GM21423 (cell line): ENCODE results near the gene KLHL4.
"Not testable (repeated sequence)": the region's sequence is repeated elsewhere in the genome, so short reads cannot be mapped to it uniquely, and the experiment has no call there.

Source experiments
- ATAC-seq: cut with Tn5 transposase; IDR thresholded peaks from one replicate; pipeline ENCODE4 v1.9.1; 2021; ENCODE audit warnings: mild to moderate bottlenecking, moderate library complexity; ENCODE audit not compliant: unreplicated experiment

Gene KLHL4

DNA sequence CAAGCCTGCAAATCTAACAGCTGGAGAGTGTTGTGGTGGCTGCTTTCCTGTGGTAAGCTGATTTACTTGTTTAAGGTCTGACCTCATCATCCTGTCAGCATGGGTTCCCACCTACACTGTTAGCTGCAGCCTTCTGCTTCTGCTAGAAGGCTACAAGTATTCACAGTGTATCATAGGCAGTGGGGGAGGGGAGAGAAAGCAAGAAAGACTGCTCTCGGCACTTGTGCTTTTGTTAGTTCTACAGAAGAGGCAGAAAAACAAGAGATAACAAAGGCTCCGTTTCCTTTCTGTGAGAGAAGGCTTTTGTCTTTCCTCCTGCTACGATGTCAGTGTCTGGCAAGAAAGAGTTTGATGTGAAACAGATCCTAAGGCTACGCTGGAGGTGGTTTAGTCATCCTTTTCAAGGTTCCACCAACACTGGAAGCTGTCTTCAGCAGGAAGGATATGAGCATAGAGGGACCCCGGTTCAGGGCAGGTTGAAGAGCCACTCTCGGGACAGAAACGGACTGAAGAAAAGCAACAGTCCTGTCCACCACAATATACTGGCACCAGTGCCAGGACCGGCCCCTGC lies at the start of gene KLHL4:
Gene KLHL4, plus strand, starts transcription at position 232 of the 571 bp plus-strand sequence. Its CDS starts 92 bp downstream, at position 324.
- no peak for ATAC-seq

DNA sequence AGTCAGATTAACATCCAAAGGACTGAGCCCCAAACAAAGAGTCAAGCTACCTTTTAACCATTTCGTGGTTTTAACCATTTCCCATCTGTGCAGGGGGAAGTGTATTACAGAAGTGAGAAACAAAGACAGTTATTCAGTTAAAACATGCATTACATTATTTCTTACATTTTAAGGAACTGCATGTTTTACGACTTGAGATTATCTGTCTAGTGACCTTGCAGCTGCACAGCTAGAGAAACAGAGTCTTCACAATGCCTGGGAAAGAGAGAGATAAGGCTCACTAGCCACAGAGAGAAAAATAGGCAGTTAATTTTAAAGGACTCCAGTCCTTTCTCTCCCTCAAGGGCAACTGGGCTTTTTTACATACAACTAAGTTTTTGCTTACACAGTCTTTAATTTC lies 48.7 kb upstream of the KLHL4 start:
- ATAC-seq: no peak

DNA sequence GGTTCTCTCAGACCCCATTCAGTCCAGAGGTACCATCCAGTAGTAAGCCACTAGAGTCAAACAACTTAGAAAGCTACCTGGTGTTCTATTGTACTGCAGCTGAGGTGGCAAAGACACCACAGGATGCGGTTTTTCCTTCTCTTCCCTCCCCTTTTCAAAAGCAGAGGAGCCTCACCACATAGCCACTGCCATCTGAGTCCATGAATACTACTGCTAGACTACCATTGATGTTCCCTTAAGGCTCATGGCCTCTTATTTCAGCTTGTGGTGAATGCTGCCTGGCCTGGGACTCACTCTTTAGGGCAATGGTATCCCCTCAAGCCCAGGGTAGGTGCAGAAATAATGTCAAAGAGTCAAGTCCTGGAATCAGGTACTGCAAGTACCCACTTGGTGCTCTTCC lies 41.8 kb upstream of the KLHL4 start:
- no peak for ATAC-seq

- not testable (repeated sequence) for ATAC-seq
Observed at GRCh38 chrX:87478703-87479102, 38.9 kb upstream of the KLHL4 start.

DNA sequence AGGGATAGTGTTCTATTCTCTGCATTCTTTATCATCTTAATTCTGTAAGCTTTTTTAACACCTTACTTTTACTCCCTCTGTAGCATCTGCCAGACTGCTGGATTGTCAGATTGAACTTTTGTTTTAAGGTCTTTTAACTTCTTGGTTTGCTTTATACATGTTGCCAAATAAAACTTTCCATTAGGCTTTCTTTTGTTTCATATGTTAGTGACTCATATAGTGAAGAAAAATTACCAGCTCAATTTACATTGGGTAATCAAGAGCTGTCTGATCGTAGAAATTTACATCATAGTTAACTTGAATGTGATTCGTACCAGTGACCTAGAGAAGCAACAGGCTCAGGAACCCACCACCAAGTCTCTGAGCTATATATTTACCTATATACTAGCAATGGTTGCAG lies 28.5 kb upstream of the KLHL4 start:
- no peak for ATAC-seq

DNA sequence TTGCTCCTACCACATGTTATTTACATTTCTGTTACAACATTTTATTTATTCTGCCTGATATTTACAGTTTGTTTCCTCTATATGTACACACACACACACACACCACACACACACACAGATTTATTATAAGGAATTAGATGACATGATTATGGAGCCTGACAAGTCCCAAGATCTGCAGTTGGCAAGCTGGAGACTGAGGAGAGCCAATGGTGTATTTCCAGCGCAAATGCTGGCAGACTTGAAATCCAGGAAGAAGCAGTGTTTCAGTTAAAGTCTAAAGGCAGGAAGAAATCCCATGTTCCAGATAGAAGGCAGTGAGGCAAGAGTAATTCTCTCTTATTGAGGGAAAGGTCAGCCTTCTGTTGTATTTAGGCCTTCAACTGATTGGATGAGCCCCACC lies 1.8 kb upstream of the KLHL4 start:
- no peak for ATAC-seq

DNA sequence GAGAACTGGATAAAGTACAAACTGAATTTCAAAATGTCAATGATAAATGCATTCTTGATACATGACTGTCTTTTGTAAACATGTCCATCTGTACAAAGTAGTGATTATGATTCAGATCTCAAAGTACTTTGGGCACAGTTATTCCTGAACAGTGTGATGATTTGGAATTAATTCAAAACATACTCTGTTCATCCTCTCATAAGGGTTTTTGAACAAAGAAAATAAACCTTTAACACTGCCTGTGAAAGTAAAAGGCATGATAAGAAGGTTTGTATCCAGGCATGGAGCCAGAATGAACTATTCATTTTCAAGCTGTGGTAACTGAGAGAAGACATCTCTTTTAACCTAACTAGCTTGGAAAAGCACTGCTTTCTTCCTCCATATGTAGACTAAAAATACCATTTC lies 883 bp upstream of the KLHL4 start:
- ATAC-seq: no peak

DNA sequence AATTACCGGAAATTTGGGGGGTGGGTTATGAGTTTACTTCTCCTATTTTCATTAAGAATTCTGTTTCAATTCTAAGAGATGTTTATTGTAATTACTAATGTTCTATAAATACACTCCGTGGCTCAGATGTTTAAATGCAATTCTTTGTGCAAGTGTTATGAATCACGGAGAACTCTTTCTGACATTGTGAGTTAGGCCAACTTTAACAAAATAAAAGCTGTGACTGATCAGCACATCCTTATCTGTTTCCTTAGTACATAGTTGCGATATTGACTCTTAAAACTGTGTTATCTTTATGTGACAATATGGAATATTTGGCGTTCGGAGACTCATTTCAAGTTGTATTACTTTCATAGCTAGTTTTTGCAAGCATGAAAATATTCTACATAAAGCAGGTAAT lies 902 bp downstream of the KLHL4 start:
- ATAC-seq: no peak

- no peak for ATAC-seq
Observed at GRCh38 chrX:87525771-87526229, 8.2 kb downstream of the KLHL4 start.

- ATAC-seq: no peak
Observed at GRCh38 chrX:87526281-87526680, 8.7 kb downstream of the KLHL4 start.

GRCh38 chrX:87528487-87528886 lies 10.9 kb downstream of the KLHL4 start:
- no peak for ATAC-seq

- no peak for ATAC-seq
Observed at GRCh38 chrX:87571964-87572363, 54.4 kb downstream of the KLHL4 start.

GRCh38 chrX:87572901-87573300 lies 55.3 kb downstream of the KLHL4 start:
- no peak for ATAC-seq

GRCh38 chrX:87578978-87579377 lies 61.4 kb downstream of the KLHL4 start:
- ATAC-seq: no peak

- no peak for ATAC-seq
Observed at GRCh38 chrX:87580862-87581261, 63.3 kb downstream of the KLHL4 start.

DNA sequence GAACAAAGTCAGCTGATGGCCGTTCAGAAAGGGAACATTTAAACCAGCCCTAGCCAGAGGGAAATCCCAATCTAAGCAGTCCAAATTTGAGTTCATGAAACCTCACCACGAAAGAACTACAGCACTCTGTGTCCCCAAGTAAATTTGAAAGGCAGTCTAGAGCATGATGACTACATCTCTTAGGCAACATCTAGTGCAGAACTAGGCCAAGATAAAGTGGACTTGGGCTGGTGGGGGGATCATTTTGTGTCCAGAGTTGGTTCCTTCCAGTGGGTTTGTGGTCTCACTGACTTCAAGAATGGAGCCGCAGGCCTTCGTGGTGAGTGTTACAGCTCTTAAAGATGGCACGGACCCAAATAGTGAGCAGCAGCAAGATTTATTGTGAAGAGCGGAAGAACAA lies 64.9 kb downstream of the KLHL4 start:
- no peak for ATAC-seq

DNA sequence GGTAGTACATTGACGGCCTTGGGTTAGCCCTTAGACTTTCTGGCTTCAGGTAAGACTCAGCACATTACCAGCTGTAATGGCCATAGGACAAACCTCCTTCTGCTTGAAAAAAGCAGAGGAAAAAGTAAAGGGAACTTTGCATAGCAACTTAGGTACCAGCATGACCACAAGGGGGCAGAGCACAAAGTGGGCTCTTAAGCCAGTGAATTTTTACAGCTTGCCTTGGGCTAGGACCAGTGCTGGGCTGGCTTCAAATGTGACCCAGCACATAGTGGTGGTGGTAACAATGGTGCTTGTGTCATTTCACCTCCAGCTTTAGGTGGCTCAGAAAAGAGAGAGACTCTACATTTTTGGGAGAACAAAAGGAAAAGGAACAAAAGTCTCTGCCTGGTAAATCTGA lies 66.1 kb downstream of the KLHL4 start:
- ATAC-seq: no peak

DNA sequence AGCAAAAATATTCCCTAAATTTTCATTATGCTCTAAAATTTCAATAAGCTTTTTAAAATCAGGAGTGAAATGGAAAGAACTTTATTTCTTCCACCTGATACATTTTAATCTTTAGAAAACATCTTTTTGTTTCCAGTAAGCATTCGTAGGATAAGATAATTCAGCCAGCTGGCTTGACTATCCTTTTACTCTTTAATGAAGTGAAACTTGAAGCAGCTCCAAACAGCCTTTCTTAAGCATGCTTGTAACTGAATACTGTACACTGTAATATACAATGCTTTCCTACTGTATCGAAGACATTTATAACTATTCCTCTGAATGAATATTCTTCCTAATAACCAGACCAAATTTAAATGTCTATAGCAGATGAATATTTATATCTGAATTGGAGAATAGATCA lies 98.8 kb downstream of the KLHL4 start:
- ATAC-seq: no peak

GRCh38 chrX:87621697-87622096 lies 104.1 kb downstream of the KLHL4 start:
- no peak for ATAC-seq

DNA sequence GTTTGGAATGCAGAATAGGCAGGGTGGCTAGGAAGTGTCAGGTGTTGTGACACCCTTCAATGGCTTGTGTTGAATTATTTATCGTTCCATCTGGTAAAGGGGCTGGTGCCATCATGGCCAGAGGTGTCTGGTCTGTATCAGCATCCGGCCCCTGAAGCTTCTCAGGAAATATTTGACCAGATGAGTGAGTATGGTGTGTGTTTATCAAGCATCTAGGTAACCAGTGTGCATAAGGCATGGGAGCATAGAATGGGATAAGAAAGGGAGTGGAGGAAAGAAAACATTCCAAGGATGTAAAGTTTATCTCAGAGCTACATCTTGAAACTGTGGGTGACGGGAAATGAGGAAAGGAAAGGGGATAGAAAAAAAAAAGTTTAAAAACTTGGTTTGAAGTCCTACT lies 109.4 kb downstream of the KLHL4 start:
- no peak for ATAC-seq

DNA sequence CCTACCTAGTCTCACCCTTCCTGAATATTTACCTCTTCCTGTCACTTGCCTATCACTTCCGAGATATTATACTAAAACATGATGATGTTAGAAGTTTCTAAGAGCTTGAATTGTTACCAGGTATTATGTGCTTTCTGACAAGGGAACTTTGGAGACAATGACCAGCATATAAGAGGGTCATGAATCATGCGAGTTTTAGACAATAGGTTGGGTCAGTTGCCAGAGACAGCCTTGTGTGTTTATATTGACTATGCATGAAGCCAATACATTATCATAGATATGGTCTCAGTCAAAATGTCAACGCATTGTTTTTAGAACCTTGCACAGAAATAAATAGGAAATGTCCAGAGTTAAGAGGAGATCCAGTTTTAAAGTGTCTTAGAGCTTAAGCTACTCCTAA lies 116.8 kb downstream of the KLHL4 start:
- no peak for ATAC-seq

GRCh38 chrX:87636533-87636932 lies 118.9 kb downstream of the KLHL4 start:
- no peak for ATAC-seq

DNA sequence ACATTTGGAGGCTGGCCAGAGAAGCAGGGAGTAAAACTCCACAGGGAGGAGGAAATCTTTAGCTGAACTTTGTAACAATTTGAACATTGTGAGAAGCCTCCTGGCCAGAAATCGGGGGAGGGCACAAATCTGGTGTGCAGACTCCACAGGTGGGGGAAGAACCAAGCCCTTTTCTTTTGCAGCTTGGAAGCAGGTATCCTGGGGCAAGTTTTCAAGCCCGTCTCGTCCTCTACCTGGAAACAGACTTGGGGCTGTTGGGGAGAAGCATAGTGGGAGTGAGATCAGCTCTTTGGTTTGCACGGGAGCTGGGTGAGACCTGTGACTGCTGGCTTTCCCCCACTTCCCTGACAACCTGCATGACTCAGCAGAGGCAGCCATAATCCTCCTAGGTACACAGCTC lies 123.8 kb downstream of the KLHL4 start:
- not testable (repeated sequence) for ATAC-seq
